Osteocyte (in vitro differentiated cells): ENCODE measurements around the gene OR10D3. TPM values are rescaled to one million over a fixed set of nuclear protein-coding genes. Genes with fewer than 3 reads are reported as not detected.

Experiments used
- DNase-seq: peaks from one replicate; pipeline ENCODE4 v3.0.0; 2021; ENCODE audit warnings: mixed read lengths; ENCODE audit not compliant: unreplicated experiment; ENCODE audit errors: extremely low spot score
- H3K27ac Mint-ChIP-seq: one replicate; pipeline ENCODE4 v1.8.0; 2021; ENCODE audit warnings: mild to moderate bottlenecking, mixed read lengths; ENCODE audit not compliant: unreplicated experiment
- H3K27me3 Mint-ChIP-seq: one replicate; pipeline ENCODE4 v1.8.0; 2021; ENCODE audit warnings: mixed read lengths; ENCODE audit not compliant: unreplicated experiment
- H3K36me3 Mint-ChIP-seq: one replicate; pipeline ENCODE4 v1.8.0; 2021; ENCODE audit warnings: mixed read lengths; ENCODE audit not compliant: unreplicated experiment
- H3K4me1 Mint-ChIP-seq: one replicate; pipeline ENCODE4 v1.8.0; 2021; ENCODE audit warnings: mixed read lengths; ENCODE audit not compliant: unreplicated experiment
- H3K4me3 Mint-ChIP-seq: one replicate; pipeline ENCODE4 v1.8.0; 2021; ENCODE audit warnings: mild to moderate bottlenecking, moderate library complexity, mixed read lengths; ENCODE audit not compliant: unreplicated experiment
- H3K9me3 Mint-ChIP-seq: one replicate; pipeline ENCODE4 v1.8.0; 2021; ENCODE audit warnings: mixed read lengths; ENCODE audit not compliant: unreplicated experiment
- total RNA-seq: library from RNA; stranded (reverse); gene quantifications from 2 replicates; pipeline ENCODE4 v1.2.1, GENCODE V29; 2021
- TF ChIP-seq, protein P1 (sequence below): fragments of 200-600 bp; sonication (generic); IDR thresholded peaks from 2 replicates; pipeline ENCODE4 v1.5.0; 2021; ENCODE audit warnings: antibody characterized with exemption, mild to moderate bottlenecking, moderate library complexity

Gene OR10D3
- total RNA-seq, 1 donor from 2014 or later, result not detected

DNA sequence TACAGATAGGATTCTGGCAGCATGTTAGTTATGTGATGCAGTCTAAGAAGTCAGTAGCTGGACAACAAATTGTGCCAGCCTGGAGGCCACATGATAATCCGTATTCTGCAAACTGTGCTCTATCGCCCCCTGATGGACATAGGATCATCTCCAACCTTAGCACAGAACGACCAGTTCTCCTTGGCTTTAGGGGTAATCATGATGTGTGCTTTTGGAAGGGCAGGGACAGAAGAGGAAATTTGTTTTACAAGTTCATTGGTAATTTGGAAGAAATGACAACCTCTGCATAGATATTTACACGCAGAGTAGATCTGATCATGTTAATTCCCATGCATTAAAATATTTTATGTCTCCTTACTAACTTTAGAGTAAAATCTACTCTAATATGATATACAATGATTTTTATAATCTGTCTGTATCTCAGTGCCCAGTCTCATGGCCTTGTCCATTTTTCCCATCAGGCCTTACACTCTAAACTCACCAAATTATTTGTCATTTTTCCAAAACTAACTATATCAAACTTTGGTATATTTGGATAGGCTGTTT is 12.1 kb downstream of the OR10D3 start:
- Mint-ChIP-seq H3K27ac (no peak overlapping the region), H3K27me3 (peaks cover 32% of the 10 kb centered on the region), H3K36me3 (no peaks in the 10 kb centered on the region), H3K4me3 (no peak overlapping the region), H3K4me1 (peaks cover 2% of the 10 kb centered on the region), H3K9me3 (no peaks in the 10 kb centered on the region)
- no peak for DNase-seq
- TF ChIP-seq, protein P1, sequence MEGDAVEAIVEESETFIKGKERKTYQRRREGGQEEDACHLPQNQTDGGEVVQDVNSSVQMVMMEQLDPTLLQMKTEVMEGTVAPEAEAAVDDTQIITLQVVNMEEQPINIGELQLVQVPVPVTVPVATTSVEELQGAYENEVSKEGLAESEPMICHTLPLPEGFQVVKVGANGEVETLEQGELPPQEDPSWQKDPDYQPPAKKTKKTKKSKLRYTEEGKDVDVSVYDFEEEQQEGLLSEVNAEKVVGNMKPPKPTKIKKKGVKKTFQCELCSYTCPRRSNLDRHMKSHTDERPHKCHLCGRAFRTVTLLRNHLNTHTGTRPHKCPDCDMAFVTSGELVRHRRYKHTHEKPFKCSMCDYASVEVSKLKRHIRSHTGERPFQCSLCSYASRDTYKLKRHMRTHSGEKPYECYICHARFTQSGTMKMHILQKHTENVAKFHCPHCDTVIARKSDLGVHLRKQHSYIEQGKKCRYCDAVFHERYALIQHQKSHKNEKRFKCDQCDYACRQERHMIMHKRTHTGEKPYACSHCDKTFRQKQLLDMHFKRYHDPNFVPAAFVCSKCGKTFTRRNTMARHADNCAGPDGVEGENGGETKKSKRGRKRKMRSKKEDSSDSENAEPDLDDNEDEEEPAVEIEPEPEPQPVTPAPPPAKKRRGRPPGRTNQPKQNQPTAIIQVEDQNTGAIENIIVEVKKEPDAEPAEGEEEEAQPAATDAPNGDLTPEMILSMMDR, result peak; percentile 75

DNA sequence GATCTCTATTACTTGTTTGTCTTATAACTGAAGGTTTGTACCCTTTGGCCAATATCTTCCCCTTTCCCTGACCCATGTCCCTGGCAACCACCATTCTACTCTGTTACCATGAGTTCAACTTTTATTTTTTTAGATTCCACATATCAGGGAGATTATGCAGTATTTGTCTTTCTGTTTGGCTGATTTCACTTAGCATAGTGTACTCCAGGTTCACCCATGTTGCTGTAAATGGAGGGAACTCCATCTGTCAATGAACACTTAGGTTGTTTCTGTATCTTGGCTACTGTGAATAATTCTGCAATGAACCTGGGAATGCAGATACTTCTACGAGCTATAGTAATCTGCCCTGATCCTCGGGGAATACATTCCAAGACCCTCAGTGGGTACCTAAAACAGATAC is 14.9 kb downstream of the OR10D3 start:
- TF ChIP-seq, protein P1, result no peak
- Mint-ChIP-seq H3K36me3 (no peaks in the 10 kb centered on the region), H3K27ac (no peak overlapping the region), H3K9me3 (no peaks in the 10 kb centered on the region), H3K4me1 (peaks cover 2% of the 10 kb centered on the region), H3K4me3 (no peak overlapping the region), H3K27me3 (peaks cover 16% of the 10 kb centered on the region)
- DNase-seq, result no peak

DNA sequence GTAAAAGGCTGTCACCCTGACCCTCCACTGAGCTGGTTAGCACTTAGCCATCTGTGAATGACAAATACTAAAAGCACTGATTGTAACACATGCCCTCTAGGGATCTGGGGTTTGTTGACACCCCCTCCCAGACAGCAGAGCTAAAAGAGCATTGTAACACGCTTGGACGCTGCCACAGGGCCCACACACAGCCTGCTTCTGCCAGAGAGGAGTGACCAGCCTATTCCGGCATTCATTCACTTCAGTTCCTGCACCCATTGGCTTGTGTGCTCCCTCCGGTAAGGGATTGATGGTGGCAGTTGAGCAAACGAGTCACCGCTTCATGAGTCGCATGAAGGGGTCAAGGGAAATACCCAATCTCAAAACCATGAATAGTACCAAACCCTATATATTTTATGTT is 15.8 kb downstream of the OR10D3 start:
- Mint-ChIP-seq H3K27me3 (peaks cover 12% of the 10 kb centered on the region), H3K4me3 (no peak overlapping the region), H3K36me3 (no peaks in the 10 kb centered on the region), H3K9me3 (no peaks in the 10 kb centered on the region), H3K27ac (no peak overlapping the region), H3K4me1 (peaks cover 2% of the 10 kb centered on the region)
- no peak for DNase-seq
- TF ChIP-seq, protein P1, result no peak

DNA sequence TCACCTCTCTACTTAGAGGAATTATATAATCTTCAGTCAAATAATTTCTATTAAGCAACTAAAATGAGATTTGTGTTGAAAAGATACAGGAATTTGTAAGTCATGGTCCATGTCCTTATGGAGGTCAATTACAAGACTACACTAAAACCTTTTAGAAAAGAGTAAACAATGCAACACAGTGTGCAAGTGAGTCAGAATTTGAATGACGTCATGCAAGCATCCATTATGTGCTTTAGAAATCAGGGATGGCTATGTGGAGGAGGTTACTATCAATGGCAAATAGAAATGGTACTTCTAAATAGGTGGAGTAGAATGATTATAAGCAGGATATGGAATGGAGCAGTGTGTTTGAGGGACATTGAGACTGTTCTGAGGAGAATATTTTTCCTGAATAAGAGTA is 16.6 kb downstream of the OR10D3 start:
- no peaks in the 10 kb centered on the region for H3K9me3 Mint-ChIP-seq
- H3K27me3 Mint-ChIP-seq, result peaks cover 10% of the 10 kb centered on the region
- no peak overlapping the region for H3K4me3 Mint-ChIP-seq
- no peak overlapping the region for H3K27ac Mint-ChIP-seq
- TF ChIP-seq, protein P1, result no peak
- no peaks in the 10 kb centered on the region for H3K36me3 Mint-ChIP-seq
- DNase-seq, result no peak
- peaks cover 2% of the 10 kb centered on the region for H3K4me1 Mint-ChIP-seq

DNA sequence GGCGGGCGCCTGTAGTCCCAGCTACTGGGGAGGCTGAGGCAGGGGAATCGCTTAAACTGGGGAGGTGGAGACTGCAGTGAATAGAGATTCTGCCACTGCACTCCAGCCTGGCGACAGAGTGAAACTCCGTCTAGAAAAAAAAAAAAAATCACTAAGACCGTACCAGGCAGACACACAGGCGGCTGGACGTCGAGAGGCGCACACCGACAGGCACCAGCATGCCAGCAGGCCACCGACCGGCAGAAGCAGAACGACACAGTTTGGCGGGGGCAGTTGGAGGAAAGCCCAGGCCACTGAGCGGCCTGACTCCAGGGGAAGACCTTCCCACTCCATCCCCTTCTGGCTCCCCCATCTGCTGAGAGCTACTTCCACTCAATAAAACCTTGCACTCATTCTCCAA is 17.5 kb downstream of the OR10D3 start:
- DNase-seq, result no peak
- no peak overlapping the region for H3K4me3 Mint-ChIP-seq
- no peak overlapping the region for H3K27ac Mint-ChIP-seq
- TF ChIP-seq, protein P1, result no peak
- no peaks in the 10 kb centered on the region for H3K4me1 Mint-ChIP-seq
- H3K36me3 Mint-ChIP-seq, result no peaks in the 10 kb centered on the region
- H3K9me3 Mint-ChIP-seq, result no peaks in the 10 kb centered on the region
- H3K27me3 Mint-ChIP-seq, result peaks cover 7% of the 10 kb centered on the region
